ENCODE data around the gene TREML4. TPM values are rescaled to one million over a fixed set of nuclear protein-coding genes. Genes with fewer than 3 reads are reported as not detected.

TREML4 gene
- total and polyA plus RNA-seq, 2 of the 8 experiments (the other 6 are each of a cell fraction or from before 2014, with no cell fraction given), result not detected

GRCh38 chr6:41181566-41181965 is 46.6 kb upstream of the TREML4 start:
- no peak overlapping the region for H2BK120ac ChIP-seq (replicated peaks; ENCODE audit: low read depth, low read length)
- H3K4me2 ChIP-seq (ENCODE audit: insufficient read depth in 1 of 2, low read depth in 2 of 2, low read length in 2 of 2), result no peak overlapping the region
- no peaks in the 10 kb centered on the region for H3K36me3 ChIP-seq (ENCODE audit: control insufficient read depth in 2 of 4, insufficient read depth in 4 of 4, low read length in 3 of 4)
- ChIA-PET POLR2A (ENCODE audit: partially characterized antibody) (interaction anchor here (1.4 kb wide), 2 partner anchors 8 to 81 kb away, joined by 4 to 5 read pairs; no protein-coding TSS in a partner anchor), CTCF (ENCODE audit: partially characterized antibody) (interaction anchor here (0.9 to 5.0 kb wide), 33 partner anchors 8 to 139 kb away, joined by 3 to 66 read pairs (median 5); partner anchors contain the start of gene TREM1)
- H2AK5ac ChIP-seq (ENCODE audit: low read depth, low read length), result no peak overlapping the region
- no peaks in the 10 kb centered on the region for H3K27me3 ChIP-seq (replicated peaks in 1 of 4; ENCODE audit: control insufficient read depth in 3 of 4, extremely low read depth in 1 of 4, insufficient read depth in 3 of 4, low read length in 3 of 4)
- no peak overlapping the region for H3K14ac ChIP-seq (ENCODE audit: insufficient read length)
- no peaks in the 10 kb centered on the region for H3K79me1 ChIP-seq (ENCODE audit: low read depth, low read length)
- H3K9ac ChIP-seq (replicated peaks in 1 of 4; ENCODE audit: extremely low read depth in 1 of 4, low read depth in 3 of 4, low read length in 3 of 4), result no peak overlapping the region
- no peak for FAIRE-seq
- H2BK5ac ChIP-seq (ENCODE audit: low read depth, low read length), result no peak overlapping the region
- H3K4me1 ChIP-seq (replicated peaks in 1 of 4; ENCODE audit: control insufficient read depth in 3 of 4, insufficient read depth in 4 of 4, low read length in 3 of 4), result peaks cover 0 to 4% (median 0%) of the 10 kb centered on the region in 4 experiments; a peak in 1 of 7 replicates
- H4K20me1 ChIP-seq (replicated peaks in 1 of 2; ENCODE audit: control insufficient read depth in 1 of 2, insufficient read depth in 2 of 2, low read length in 2 of 2), result no peaks in the 10 kb centered on the region
- H4K5ac ChIP-seq (ENCODE audit: insufficient read length, low read depth, low read length), result no peak overlapping the region
- peak overlapping the region; percentile 6; the same call in 1 of the 2 replicates for H4K8ac ChIP-seq (ENCODE audit: extremely low read depth, insufficient read depth, low read length)
- H2BK15ac ChIP-seq (ENCODE audit: low read length), result no peak overlapping the region
- WGBS, 2 experiments (ENCODE audit: extremely low coverage in 1 of 2, insufficient coverage in 1 of 2, insufficient read length in 1 of 2, insufficient replicate concordance in 2 of 2, low coverage in 1 of 2, low lambda C conversion rate in 2 of 2, missing lambda C conversion rate in 1 of 2), result 55% methylated on average over 1 of the region's 1 CpG; no CpG with 5 or more reads in 1 of the 2 experiments
- no peak overlapping the region for H2BK20ac ChIP-seq (ENCODE audit: low read length)
- no peak overlapping the region for H3K18ac ChIP-seq (ENCODE audit: extremely low read depth, low read length)
- H3K23me2 ChIP-seq (ENCODE audit: low read depth, low read length), result no peaks in the 10 kb centered on the region; the same call in 1 of the 2 replicates
- no peak overlapping the region for H3K56ac ChIP-seq (replicated peaks; ENCODE audit: insufficient read length, low read depth, low read length)
- DNase-seq (ENCODE audit: low read depth in 1 of 2, low spot score in 2 of 2), result no peak
- no peak overlapping the region for H4K91ac ChIP-seq (replicated peaks; ENCODE audit: insufficient read length, low read length)
- no peaks in the 10 kb centered on the region for H3K9me3 ChIP-seq (ENCODE audit: insufficient read depth in 2 of 2, low read depth in 1 of 2, low read length in 1 of 2)
- no peak overlapping the region for H3K27ac ChIP-seq (ENCODE audit: low read depth, low read length)
- no peak overlapping the region for H2BK12ac ChIP-seq (ENCODE audit: low read depth, low read length)
- H3K4ac ChIP-seq (replicated peaks; ENCODE audit: insufficient read length, low read depth, low read length), result no peak overlapping the region
- no peak overlapping the region for H3K23ac ChIP-seq (ENCODE audit: insufficient read length)
- H3K4me3 ChIP-seq (ENCODE audit: extremely low read depth in 1 of 4, insufficient read depth in 2 of 4, low read depth in 3 of 4, low read length in 4 of 4), result no peak overlapping the region
- H3K79me2 ChIP-seq (ENCODE audit: control insufficient read depth in 1 of 2, insufficient read depth in 2 of 2, low read length in 2 of 2), result no peaks in the 10 kb centered on the region
- H2AFZ ChIP-seq (ENCODE audit: low read length), result peak overlapping the region; percentile 98; the same call in 1 of the 2 replicates
- TF ChIP-seq NRF1 (IDR thresholded peaks at IDR 0.05; ENCODE audit: low read depth, low read length), result no peak
- no peak for TF ChIP-seq CREB1 (IDR thresholded peaks at IDR 0.05)
- TF ChIP-seq SIRT6 (IDR thresholded peaks at IDR 0.05; ENCODE audit: low read length), result no peak
- TF ChIP-seq PHF8 (conservative IDR thresholded peaks at IDR 0.05; ENCODE audit: low read depth, low read length), result no peak
- no peak for TF ChIP-seq CTBP2 (IDR thresholded peaks at IDR 0.05; ENCODE audit: borderline replicate concordance, insufficient read depth, insufficient read length, low read length)
- no peak for TF ChIP-seq TBP (IDR thresholded peaks at IDR 0.05; ENCODE audit: low read depth, low read length)
- no peak for TF ChIP-seq TCF12 (IDR thresholded peaks at IDR 0.05; ENCODE audit: low read depth, low read length)
- no peak for TF ChIP-seq SP2 (IDR thresholded peaks at IDR 0.05; ENCODE audit: low read length)
- TF ChIP-seq BACH1 (IDR thresholded peaks at IDR 0.05; ENCODE audit: low read length), result no peak
- no peak for TF ChIP-seq ASH2L (IDR thresholded peaks at IDR 0.05; ENCODE audit: low read length)
- no peak for TF ChIP-seq EGR1 (IDR thresholded peaks at IDR 0.05; ENCODE audit: borderline replicate concordance, low read depth, low read length)
- no peak for TF ChIP-seq SAP30 (IDR thresholded peaks at IDR 0.05; ENCODE audit: insufficient read depth, insufficient replicate concordance, low read length)
